HG03571 (cell line): Measurements from ENCODE around the gene UMAD1.

ENCODE experiments used
- ATAC-seq: cut with Tn5 transposase; IDR thresholded peaks from one replicate; pipeline ENCODE4 v1.9.1; 2021; ENCODE audit not compliant: unreplicated experiment

UMAD1 gene

DNA sequence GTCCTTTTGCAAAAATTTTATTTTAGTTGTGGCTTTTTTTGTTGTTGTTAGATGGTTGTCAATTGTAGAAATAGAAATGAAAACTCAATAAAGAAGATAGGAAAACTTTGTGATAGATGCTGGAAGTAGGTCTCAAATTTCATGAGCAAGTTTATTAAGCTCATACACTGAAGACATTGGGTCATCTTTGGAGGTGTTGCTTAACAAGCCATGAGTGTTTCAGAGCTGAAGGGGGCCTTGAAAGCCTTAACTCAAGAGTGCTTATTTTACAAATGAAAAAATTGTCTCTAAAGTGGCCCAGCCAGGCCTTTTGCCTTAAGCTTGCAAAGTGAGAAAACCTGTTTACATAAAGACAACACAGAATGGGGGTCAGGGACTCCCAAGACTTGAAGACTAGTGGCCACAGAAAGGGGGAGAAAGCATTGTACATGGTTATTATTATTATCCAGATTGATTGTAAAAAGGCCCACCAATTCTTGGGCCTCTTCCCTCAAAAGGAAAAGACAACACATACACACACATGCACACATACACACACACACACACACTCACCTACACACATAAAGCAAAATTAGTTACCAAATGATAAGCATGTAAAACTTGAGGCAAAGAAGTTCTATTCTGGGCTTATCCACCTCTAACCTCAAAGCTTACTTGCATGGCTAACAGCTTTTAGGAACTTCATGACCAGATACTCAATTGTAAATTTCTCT, 278.3 kb downstream of the UMAD1 start:
- ATAC-seq, result no peak

DNA sequence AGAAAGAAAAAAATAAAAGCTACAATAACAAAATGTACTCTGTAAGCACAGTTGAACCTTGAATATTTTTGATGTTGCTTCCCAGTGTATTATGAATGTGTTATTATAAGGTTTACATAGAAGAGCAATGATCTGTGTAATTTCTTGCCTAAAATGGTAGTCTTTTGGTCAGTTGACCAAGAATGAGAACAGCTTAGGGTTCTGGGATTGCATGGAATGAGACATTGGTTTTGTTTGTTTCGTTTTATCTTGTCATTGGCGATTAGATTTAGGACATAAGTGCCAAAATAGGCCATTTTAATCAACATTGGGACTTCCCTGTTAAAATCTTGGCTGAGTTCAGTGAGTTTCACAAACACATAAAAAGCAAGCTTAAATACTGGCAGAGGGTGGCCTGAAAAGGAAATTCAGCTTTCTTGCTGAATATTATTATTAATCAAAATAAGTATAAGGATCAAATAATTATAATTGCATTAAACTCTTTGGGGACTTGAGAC, 278.9 kb downstream of the UMAD1 start:
- ATAC-seq, result no peak

DNA sequence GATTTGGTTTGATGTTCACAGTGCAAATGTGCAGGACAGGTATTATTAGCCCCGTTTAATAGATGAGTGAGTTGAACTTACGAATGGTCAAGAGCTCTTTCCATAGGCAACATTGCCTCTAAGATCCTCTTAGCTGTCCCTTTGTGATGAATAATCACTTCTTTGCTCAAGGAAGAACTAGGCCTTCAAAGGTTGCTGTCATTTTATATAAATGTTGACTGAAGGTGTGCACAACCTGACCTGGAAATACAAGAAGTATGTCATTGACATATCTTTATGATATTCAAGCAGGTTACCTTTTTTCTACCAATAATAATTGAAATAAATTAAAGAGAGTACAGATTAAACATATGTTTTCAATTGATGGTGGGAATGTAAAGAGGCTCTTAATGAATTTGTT, 279.5 kb downstream of the UMAD1 start:
- no peak for ATAC-seq

- peak; percentile 91 for ATAC-seq
Measured at GRCh38 chr7:7920481-7920880, 279.9 kb downstream of the UMAD1 start.

- no peak for ATAC-seq
Measured at GRCh38 chr7:7921830-7922229, 281.3 kb downstream of the UMAD1 start.

DNA sequence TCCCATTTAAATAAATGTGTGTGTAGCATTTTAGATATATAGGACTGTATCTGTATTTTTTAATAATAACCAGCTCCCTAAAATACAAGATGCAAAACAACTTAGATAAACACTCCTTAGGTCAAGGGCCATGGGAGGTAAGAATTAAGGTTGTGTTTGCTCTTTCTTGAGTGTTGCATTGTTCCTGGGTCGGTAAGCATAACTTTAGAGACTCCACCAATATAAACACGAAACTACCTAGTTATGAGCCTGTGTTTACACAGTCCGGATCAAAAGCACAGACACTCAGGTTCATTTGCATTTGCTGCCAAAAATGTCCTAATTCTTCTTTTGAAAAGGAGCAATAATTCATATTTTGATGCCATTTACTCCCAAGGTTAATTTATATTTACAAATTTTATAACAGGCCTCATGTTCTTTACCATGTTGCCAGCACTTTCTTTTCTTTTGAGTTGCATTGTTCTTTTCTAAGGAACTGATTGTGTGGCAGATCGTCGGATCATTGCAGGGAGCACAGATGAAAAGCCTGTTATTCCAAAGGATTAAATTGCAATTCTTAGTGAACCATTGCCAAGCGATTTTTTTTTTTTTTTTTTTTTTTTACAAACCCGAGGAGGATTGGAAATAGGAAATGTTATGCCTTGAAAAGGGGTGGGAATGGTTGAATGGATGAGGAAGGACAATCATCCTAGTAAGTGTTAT, 282.3 kb downstream of the UMAD1 start:
- no peak for ATAC-seq

DNA sequence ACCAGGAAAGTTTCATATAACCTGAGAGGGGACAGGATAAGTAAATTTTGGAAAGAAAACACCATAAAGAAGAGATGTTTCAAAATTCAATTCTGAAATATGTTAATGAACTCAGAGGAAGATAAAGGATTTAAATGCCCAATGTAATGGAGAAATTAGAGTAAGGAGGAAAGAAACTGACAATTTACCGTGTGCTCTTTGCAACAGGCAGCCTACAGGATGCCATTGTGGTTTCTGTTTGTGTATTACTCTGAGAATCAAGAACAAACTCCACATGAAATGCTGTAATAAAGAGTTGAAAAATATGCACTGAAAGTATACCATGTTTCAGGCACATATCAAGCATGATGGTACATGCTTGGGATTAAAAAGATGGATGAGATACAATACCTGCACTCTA, 283.3 kb downstream of the UMAD1 start:
- ATAC-seq, result no peak

GRCh38 chr7:7924303-7924702, 283.8 kb downstream of the UMAD1 start:
- ATAC-seq, result no peak
